ENCODE results near the gene MLIP.

GRCh38 chr6:54085541-54085940 is 25.7 kb upstream of the MLIP start:
- TF ChIP-seq POLR2A (IDR thresholded peaks at IDR 0.05), result no peak
- TF ChIP-seq CTCF (IDR thresholded peaks at IDR 0.05), result no peak
